HepG2 (cell line): ENCODE measurements around the gene EPM2A. TPM values are rescaled to one million over a fixed set of nuclear protein-coding genes. Genes with fewer than 3 reads are reported as not detected.

ENCODE experiments used
- CENPX ChIP-seq: sonication (generic); formaldehyde crosslinking; IDR thresholded peaks from 2 replicates; pipeline ENCODE4 v1.9.0; 2021; ENCODE audit warnings: mild to moderate bottlenecking, missing genetic modification reagents, moderate library complexity
- CERS6 ChIP-seq: sonication (generic); formaldehyde crosslinking; IDR thresholded peaks from 2 replicates; pipeline ENCODE4 v1.5.0; 2020; ENCODE audit warnings: missing genetic modification reagents
- CREB3 ChIP-seq: sonication (generic); formaldehyde crosslinking; IDR thresholded peaks from 2 replicates; pipeline ENCODE4 v1.5.0; 2020; ENCODE audit warnings: missing genetic modification reagents
- CREM ChIP-seq, 2 experiments: sonication (generic) in 1 of 2; formaldehyde crosslinking in 1 of 2; IDR thresholded peaks; 2 replicates each; pipeline versions ENCODE4 v1.4.0 to v1.6.1; 2016 to 2020; ENCODE audit warnings: antibody characterized with exemption in 1 of 2, mild to moderate bottlenecking in 1 of 2, missing genetic modification reagents in 1 of 2
- FOXJ3 ChIP-seq: sonication (generic); formaldehyde crosslinking; IDR thresholded peaks from 2 replicates; pipeline ENCODE4 v1.4.0; 2020; ENCODE audit warnings: missing genetic modification reagents, mild to moderate bottlenecking, borderline replicate concordance
- GTF2F1 ChIP-seq: fragments of 150-350 bp; IDR thresholded peaks from 2 replicates; pipeline ENCODE4 v1.6.1; 2014; ENCODE audit warnings: low read length
- LRRFIP1 ChIP-seq: sonication (generic); formaldehyde crosslinking; conservative IDR thresholded peaks from 2 replicates; pipeline ENCODE4 v1.4.0; 2020; ENCODE audit warnings: missing genetic modification reagents
- MBD4 ChIP-seq: IDR thresholded peaks from 2 replicates; pipeline ENCODE4 v1.6.1; 2012; ENCODE audit warnings: low read length, inconsistent platforms, borderline replicate concordance
- MXD1 ChIP-seq: sonication (generic); formaldehyde crosslinking; IDR thresholded peaks from 2 replicates; pipeline ENCODE4 v1.4.0; 2020; ENCODE audit warnings: mild to moderate bottlenecking, missing genetic modification reagents
- PHF21A ChIP-seq: sonication (generic); formaldehyde crosslinking; IDR thresholded peaks from 2 replicates; pipeline ENCODE4 v1.5.0; 2020; ENCODE audit warnings: mild to moderate bottlenecking, missing genetic modification reagents
- TEAD3 ChIP-seq: optimal IDR thresholded peaks from 2 replicates; pipeline ENCODE3; 2016; ENCODE audit warnings: borderline replicate concordance
- ZBTB33 ChIP-seq: sonication (generic); formaldehyde crosslinking; IDR thresholded peaks from 2 replicates; pipeline ENCODE4 v1.4.0; 2020; ENCODE audit warnings: missing genetic modification reagents
- ZFP37 ChIP-seq: sonication (generic); formaldehyde crosslinking; IDR thresholded peaks from 2 replicates; pipeline ENCODE4 v1.4.0; 2020; ENCODE audit warnings: missing genetic modification reagents, borderline replicate concordance
- ZNF260 ChIP-seq: sonication (generic); formaldehyde crosslinking; IDR thresholded peaks from 2 replicates; pipeline ENCODE4 v1.4.0; 2020; ENCODE audit warnings: missing genetic modification reagents, low read depth, mild to moderate bottlenecking, borderline replicate concordance
- ZNF570 ChIP-seq: sonication (generic); formaldehyde crosslinking; IDR thresholded peaks from 2 replicates; pipeline ENCODE4 v1.4.0; 2020; ENCODE audit warnings: mild to moderate bottlenecking, missing genetic modification reagents, borderline replicate concordance
- ZNF737 ChIP-seq: sonication (generic); formaldehyde crosslinking; IDR thresholded peaks from 2 replicates; pipeline ENCODE4 v1.5.0; 2020; ENCODE audit warnings: missing genetic modification reagents, mild to moderate bottlenecking, borderline replicate concordance
- ZNF83 ChIP-seq: sonication (generic); formaldehyde crosslinking; IDR thresholded peaks from 2 replicates; pipeline ENCODE4 v1.4.0; 2020; ENCODE audit warnings: missing genetic modification reagents, mild to moderate bottlenecking, borderline replicate concordance
- ZXDC ChIP-seq: sonication (generic); formaldehyde crosslinking; IDR thresholded peaks from 2 replicates; pipeline ENCODE4 v1.5.0; 2020; ENCODE audit warnings: mild to moderate bottlenecking, missing genetic modification reagents
- polyA plus RNA-seq, 8 experiments: library from polyadenylated mRNA; depleted of rRNA in 3 of 8; stranded (reverse) in 7 of 8; unstranded in 1 of 8; fragments of >200 nt; fragmentation: Illumina TruSeq in 4 of 8; extraction: Trizol in 4 of 8; gene quantifications; 2 replicates each; pipeline versions ENCODE4 v1.2.1 to v1.2.3, GENCODE V29; 2011 to 2016; ENCODE audit warnings: low read depth in 4 of 8, missing spikeins in 1 of 8, mixed read lengths in 1 of 8; ENCODE audit not compliant: insufficient read depth in 1 of 8
- total RNA-seq, 5 experiments: library from RNA; depleted of rRNA; stranded (reverse); fragments of >200 nt; fragmentation: Illumina TruSeq; extraction: Trizol; gene quantifications; 2 replicates each; pipeline ENCODE4 v1.2.3, GENCODE V29; 2016; ENCODE audit warnings: low read depth in 1 of 5

EPM2A gene
- total and polyA plus RNA-seq, 2 of the 13 experiments (the other 11 are each of a cell fraction or from before 2014, with no cell fraction given) = 4.6 to 9.2 TPM

- TF ChIP-seq LRRFIP1 (CRISPR knock-in tag) = no peak
- TF ChIP-seq ZFP37 = no peak; the same call in none of the 2 replicates
- peak; percentile 64; the same call in 1 of the 2 replicates for TF ChIP-seq CERS6 (CRISPR knock-in tag)
- TF ChIP-seq MXD1 (CRISPR knock-in tag) = peak; percentile 57; the same call in 1 of the 2 replicates
- TF ChIP-seq GTF2F1 = 0 out of 2 replicates have a peak, but pooled peaks have one; percentile 39
- peak; percentile 69 for TF ChIP-seq CREM (IDR thresholded peaks at IDR 0.05)
- TF ChIP-seq CREM (CRISPR knock-in tag; IDR thresholded peaks at IDR 0.05) = 0 out of 2 replicates have a peak, but pooled peaks have one; percentile 7
- no peak for TF ChIP-seq ZNF570 (CRISPR knock-in tag)
- peak; percentile 63 for TF ChIP-seq TEAD3 (CRISPR knock-in tag)
- TF ChIP-seq ZNF83 = peak; percentile 98
- TF ChIP-seq CREB3 (CRISPR knock-in tag) = no peak; the same call in 1 of the 2 replicates
- TF ChIP-seq FOXJ3 (CRISPR knock-in tag) = peak; percentile 65; the same call in 1 of the 2 replicates
- no peak for TF ChIP-seq ZBTB33 (CRISPR knock-in tag)
- no peak for TF ChIP-seq ZNF260 (CRISPR knock-in tag)
- peak; percentile 64; the same call in 1 of the 2 replicates for TF ChIP-seq ZXDC (CRISPR knock-in tag)
- no peak for TF ChIP-seq MBD4
- TF ChIP-seq ZNF737 (CRISPR knock-in tag) = no peak
- peak; percentile 78 for TF ChIP-seq PHF21A (CRISPR knock-in tag)
- no peak for TF ChIP-seq CENPX (CRISPR knock-in tag)
Observed at GRCh38 chr6:145734486-145735355, 599 bp downstream of the EPM2A start (continued).
